Activated effector memory CD4-positive, alpha-beta T cell treated with Interleukin-2 at 50 U/mL for 16 hours (primary cell): Measurements from ENCODE around the gene ADH1A.
"Not testable (repeated sequence)": the region's sequence is repeated elsewhere in the genome, so short reads cannot be mapped to it uniquely, and the experiment has no call there.

ENCODE experiments used
- DNase-seq: peaks from one replicate; pipeline ENCODE4 v3.0.0-alpha.2; 2020

Gene ADH1A

DNA sequence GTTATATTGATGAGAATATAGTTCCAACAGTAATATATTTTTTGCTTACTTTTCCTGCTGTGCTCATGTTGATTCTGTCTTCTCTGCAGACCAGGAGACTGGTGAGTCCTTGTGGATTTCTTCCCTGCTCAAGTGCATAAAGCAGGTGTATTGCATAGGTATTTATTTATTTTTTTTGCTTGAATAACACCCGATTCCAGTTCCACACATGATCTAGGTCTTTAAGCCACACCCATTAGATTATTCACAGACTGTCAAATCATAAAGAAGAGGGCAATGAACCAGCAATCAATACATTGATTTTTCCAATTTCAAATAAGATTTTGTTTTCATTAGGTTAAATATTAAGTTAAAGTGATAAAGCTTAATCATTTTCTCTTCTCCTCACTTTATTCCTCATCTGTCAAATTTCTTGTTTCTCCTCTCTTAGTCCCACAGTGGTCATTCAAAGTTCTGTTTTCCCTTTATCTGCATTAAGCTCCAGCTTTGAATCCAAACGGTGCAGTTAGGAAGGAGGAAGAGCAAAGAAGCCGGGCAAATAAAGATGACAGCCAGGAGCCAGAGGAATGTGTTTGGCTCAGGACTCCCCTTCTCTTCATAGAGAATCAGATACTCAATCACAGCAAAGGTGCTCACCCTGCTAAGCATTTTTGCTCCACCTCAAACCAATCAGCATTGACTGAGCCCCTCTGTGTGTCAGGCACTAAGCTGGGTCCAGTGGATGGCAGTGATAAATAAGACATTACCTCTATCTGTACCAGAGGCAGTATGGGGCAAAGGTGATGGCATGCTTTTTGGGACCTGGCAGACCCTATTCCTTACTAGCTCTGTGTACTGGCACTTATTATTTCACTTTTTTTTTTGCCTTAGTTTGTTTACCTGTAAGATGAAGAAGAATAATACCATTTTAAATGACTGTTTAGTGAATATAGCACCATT lies at the start of gene ADH1A:
TSS of gene ADH1A (minus strand) at position 138 of the 939 bp plus-strand sequence. CDS start at position 67, 71 bp downstream.
- no peak for DNase-seq

- DNase-seq: no peak
Measured at GRCh38 chr4:99339172-99339571, 48.4 kb upstream of the ADH1A start.

DNA sequence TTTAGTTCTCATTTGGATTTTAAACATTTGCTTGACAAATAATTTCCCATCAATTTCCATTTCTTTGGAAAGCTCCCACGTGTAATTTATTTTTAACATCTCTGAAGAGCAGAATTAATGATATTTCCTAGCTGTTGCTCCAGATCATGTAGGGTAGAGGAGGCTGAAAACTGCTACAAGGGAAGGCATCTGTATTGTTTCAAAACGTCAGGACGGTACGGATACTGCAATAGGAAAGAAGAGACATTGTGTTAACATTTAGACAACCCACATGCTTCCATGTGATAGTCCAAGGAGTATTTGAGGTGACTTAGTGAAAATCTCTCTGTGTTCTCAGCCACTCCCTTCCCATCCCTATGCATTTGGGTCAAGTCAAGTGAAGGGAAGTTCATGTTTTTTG lies 45.8 kb upstream of the ADH1A start:
- no peak for DNase-seq

- DNase-seq: no peak
Measured at GRCh38 chr4:99334880-99335279, 44.1 kb upstream of the ADH1A start.

- DNase-seq: no peak
Measured at GRCh38 chr4:99330648-99331047, 39.9 kb upstream of the ADH1A start.

DNA sequence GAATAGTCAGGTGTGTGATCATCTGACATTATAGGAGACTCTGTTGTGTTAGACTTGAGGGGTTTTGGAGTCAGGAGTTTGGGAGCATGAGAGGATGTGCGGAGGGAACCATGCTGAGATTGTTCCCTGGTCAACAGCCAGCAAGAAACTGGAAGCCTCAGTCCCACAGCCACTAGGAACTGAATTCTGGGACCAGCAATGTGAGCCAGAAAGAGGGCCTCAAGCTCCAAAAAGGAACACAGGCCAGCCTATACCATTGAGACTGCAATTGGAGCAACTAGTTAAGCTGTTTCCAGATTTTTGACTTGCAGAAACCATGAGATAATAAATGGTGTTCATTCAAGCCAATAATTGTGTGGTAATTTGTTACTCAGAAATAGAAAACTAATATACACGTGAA lies 39.1 kb upstream of the ADH1A start:
- no peak for DNase-seq

DNA sequence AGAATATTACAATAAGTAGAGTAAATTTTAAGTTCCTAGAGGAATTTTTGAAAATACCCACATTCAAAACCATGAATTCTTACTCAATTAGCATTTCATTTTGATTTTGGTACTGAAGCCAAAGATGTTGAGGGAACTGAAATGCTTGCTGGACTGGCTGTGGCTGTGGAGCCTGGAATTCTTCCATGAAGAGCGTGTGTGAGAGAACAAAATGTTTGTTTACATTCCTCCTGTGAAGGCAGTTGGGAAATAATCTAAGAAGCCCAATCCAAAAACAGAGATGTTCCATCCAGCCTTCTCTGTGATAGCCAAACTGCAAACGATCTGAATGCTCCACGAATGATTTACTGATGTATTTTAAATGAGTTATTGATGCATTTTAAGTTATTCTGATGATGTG lies 34.2 kb upstream of the ADH1A start:
- DNase-seq: no peak

DNA sequence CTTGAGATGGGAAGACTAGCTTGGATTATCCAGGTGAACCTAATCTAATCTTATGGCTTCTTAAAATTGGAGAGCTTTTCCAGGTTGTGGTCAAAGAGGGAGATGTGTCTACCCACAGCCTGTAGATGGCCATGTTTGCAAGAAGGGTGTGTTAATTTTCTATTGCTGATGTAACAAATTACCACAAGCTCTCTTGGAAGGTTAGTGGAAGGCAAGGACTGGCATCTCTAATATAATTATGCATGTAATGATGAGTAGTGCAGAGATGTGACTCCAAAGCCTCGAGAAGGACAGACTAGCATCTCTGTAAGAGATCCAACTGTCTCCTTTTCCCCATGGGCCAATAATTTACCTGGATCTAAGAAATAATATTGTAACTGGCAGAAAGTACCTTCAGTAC lies 33.6 kb upstream of the ADH1A start:
- no peak for DNase-seq

GRCh38 chr4:99323756-99324155 lies 33.0 kb upstream of the ADH1A start:
- DNase-seq: no peak

GRCh38 chr4:99321241-99322191 lies 30.7 kb upstream of the ADH1A start, which contains the start of gene ADH1B:
Gene ADH1B, minus strand, starts transcription at chr4:99321401. Its CDS starts 70 bp downstream, at chr4:99321331.
- no peak for DNase-seq

- DNase-seq: not testable (repeated sequence)
Measured at GRCh38 chr4:99317811-99318210, 27.0 kb upstream of the ADH1A start.

DNA sequence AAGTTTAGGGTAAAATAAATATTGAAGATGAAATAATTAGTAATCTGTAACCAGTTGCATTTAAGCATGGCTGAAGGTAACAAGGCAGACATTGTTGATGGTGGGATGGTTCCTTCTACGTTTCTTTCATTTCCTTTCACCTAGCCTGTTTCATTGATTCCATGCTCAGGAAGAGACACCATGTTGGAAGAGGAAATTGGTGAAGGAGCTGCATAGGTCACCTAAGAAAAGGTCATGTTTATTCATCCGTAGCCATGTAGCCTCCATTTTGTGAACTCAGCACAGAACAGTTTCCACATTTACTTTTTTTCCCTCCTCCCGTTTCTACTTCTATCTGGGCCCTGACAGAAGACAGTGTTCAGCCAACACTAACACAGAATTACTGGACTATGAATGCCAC lies 26.6 kb upstream of the ADH1A start:
- no peak for DNase-seq

GRCh38 chr4:99315839-99316238 lies 25.1 kb upstream of the ADH1A start:
- no peak for DNase-seq

DNA sequence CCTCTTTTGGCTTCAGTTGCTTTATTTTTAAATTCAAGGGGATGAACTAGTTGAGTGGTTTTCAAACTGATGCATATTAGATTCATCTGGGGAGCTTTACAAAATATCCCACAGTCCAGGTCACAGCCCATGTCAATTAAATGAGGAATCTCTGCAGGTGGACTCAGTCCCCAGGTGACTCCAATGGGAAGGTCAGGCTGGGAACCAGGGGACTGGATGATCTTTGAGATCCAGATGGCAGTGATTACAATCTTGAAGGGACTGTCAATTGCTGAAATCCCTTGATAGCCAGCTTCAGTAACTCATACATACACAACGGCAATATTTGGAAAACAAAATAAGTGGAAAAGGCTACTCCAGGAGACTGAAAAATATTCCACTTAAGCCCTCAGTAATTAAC lies 23.4 kb upstream of the ADH1A start:
- DNase-seq: no peak

DNA sequence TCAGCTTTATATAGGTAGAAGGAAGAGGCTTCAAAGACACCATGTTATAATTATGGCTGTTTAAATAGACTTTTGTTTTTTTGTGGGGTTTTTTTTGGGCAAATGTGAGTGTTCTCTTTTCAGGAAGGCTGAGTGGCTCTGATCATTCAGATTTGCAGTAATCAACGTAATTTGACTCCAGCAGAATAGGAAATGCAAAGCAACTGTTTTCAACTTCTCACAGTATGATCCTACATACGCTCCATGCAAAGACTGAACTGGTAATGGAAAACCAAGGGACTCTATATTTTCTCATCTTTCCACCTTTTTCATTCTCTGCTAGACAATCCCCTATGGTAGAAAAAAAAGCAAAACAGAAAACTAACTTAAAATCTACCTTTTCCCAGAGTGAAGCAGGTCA lies 19.6 kb upstream of the ADH1A start:
- no peak for DNase-seq

GRCh38 chr4:99305638-99306400 lies 15.0 kb upstream of the ADH1A start:
- no peak for DNase-seq

DNA sequence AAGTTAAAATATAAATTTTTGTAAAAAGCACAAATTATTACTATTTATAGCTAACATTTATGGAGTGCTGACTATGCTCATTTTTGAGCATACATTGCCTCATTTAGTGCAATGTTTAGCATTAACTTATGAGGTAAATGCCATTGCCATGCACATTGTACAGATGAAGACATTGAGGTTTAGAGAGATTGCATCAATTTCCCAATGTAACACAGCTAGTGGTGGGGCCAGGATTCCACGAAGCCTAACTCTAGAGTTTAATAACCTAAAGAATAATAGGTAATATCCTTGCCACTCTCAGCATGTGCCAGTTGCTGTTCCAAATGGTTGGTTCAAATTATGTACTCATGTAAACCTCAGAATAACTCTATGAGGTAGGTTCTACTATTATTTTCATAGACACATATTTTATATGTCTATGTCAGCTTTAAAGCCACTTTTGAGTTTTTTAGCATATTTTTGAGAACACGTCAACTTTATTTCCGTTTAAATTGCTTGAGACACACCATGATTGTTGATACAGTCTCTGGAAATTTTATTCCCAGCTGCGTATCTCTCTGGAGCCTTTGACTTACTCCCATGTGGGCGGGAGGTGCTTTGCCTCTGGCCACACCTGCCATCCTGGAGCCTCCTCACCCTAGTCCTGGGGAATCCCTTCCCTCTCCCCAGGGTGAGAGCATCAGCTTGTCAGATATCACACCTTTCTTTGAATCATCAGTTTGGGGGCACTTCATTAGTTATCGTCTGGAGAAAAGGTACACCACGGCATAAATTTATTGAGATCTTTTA lies 10.8 kb upstream of the ADH1A start:
- DNase-seq: no peak

GRCh38 chr4:99300934-99301333 lies 10.1 kb upstream of the ADH1A start:
- DNase-seq: no peak

GRCh38 chr4:99293357-99293756 lies 2.6 kb upstream of the ADH1A start:
- DNase-seq: no peak

- DNase-seq: no peak
Measured at GRCh38 chr4:99285387-99285786, 5.4 kb downstream of the ADH1A start.

GRCh38 chr4:99282731-99283130 lies 8.1 kb downstream of the ADH1A start:
- no peak for DNase-seq

DNA sequence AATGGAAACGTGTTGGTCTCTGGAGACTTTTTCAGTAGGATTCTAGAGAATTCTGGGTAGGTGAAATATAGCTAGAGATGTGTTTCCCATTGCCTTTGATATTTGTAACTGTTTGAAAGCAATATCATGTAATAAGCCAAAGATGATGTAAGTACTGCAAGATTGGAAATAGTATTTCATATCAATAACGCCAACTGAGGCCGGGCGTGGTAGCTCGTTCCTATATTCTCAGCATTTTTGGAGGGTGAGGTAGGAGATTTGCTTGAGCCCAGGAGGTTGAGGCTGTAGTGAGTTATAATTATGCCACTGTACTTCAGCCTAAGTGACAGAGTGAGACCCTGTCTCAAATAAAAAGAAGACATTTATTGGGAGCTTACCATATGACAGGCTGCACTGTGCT lies 9.5 kb downstream of the ADH1A start:
- no peak for DNase-seq
